Panc1 (cell line): ENCODE results near the gene SQOR. TPM values are rescaled to one million over a fixed set of nuclear protein-coding genes. Genes with fewer than 3 reads are reported as not detected.

Experiments
- ATAC-seq: fragments of 200-7000 bp; cut with Tn5 transposase; 2 replicates; pipeline ENCODE4 v1.9.1; 2020; ENCODE audit warnings: mild to moderate bottlenecking, moderate library complexity
- BruUV-seq: library from RNA; stranded (reverse); fragments of 400-500 nt; replicated peaks from 2 replicates; lab custom pipeline; 2021; lab: Mats Ljungman, UMichigan
- CTCF ChIA-PET: fragments of 300-600 bp; sonication (Branson Sonifier 250); formaldehyde crosslinking; loops from one replicate; lab custom pipeline; 2022; ENCODE audit warnings: antibody characterized with exemption; lab: Charles Lee
- POLR2A ChIA-PET: fragments of 300-600 bp; sonication (Branson Sonifier 250); formaldehyde crosslinking; loops from one replicate; lab custom pipeline; 2022; ENCODE audit warnings: antibody characterized with exemption; lab: Charles Lee
- DNase-seq: peaks from one replicate; pipeline ENCODE4 v3.0.0-alpha.2; 2010; ENCODE audit warnings: low read depth, low spot score
- H3K27ac ChIP-seq: 2 replicates; pipeline ENCODE4 v1.5.1; 2011; ENCODE audit warnings: mild to moderate bottlenecking, low read length, inconsistent platforms
- H3K27me3 ChIP-seq: fragments of 200-500 bp; sonication (Bioruptor generic); 2 replicates; pipeline ENCODE4 v1.6.0; 2014; ENCODE audit warnings: low read length, inconsistent platforms; ENCODE audit not compliant: control insufficient read depth, insufficient read depth
- H3K36me3 ChIP-seq: fragments of 200-500 bp; sonication (Bioruptor generic); 2 replicates; pipeline ENCODE4 v1.5.1; 2014; ENCODE audit warnings: inconsistent platforms, mild to moderate bottlenecking, low read length, moderate library complexity; ENCODE audit not compliant: control insufficient read depth, insufficient read depth
- H3K4me1 ChIP-seq: 2 replicates; pipeline ENCODE4 v1.5.1; 2011; ENCODE audit warnings: inconsistent platforms, mild to moderate bottlenecking, low read length, moderate library complexity; ENCODE audit not compliant: control insufficient read depth, insufficient read depth
- H3K4me3 ChIP-seq, 2 experiments: 2 replicates each; pipeline ENCODE4 v1.5.1; 2011 to 2012; ENCODE audit warnings: low read depth in 2 of 2, low read length in 2 of 2, mild to moderate bottlenecking in 2 of 2, inconsistent platforms in 1 of 2, moderate library complexity in 1 of 2
- H3K9me3 ChIP-seq: fragments of 200-500 bp; sonication (Bioruptor generic); 2 replicates; pipeline ENCODE4 v1.5.1; 2014; ENCODE audit warnings: low read depth, mild to moderate bottlenecking, inconsistent platforms, low read length, moderate library complexity; ENCODE audit not compliant: control insufficient read depth, insufficient read depth
- CTCF ChIP-seq: fragments of 450-650 bp; IDR thresholded peaks from 2 replicates; pipeline ENCODE4 v1.5.1; 2017; ENCODE audit warnings: mild to moderate bottlenecking
- POLR2AphosphoS5 ChIP-seq: IDR thresholded peaks from 2 replicates; pipeline ENCODE4 v1.6.1; 2012; ENCODE audit warnings: mild to moderate bottlenecking, low read depth, low read length, moderate library complexity
- REST ChIP-seq, 2 experiments: IDR thresholded peaks; 2 replicates each; pipeline ENCODE4 v1.6.1; 2011 to 2012; ENCODE audit warnings: low read depth in 2 of 2, control low read depth in 1 of 2, low read length in 1 of 2, mild to moderate bottlenecking in 1 of 2, moderate library complexity in 1 of 2; ENCODE audit not compliant: insufficient read depth in 1 of 2
- SIN3A ChIP-seq: IDR thresholded peaks from 2 replicates; pipeline ENCODE4 v1.6.1; 2012; ENCODE audit warnings: low read depth, mild to moderate bottlenecking, low read length, moderate library complexity, borderline replicate concordance; ENCODE audit not compliant: insufficient read depth
- TCF7L2 ChIP-seq: IDR thresholded peaks from 2 replicates; pipeline ENCODE4 v1.6.1; 2011; ENCODE audit warnings: mild to moderate bottlenecking, low read depth, low read length, inconsistent platforms
- in situ Hi-C: cut with HindIII; loops from 2 replicates; pipeline ENCODE4 v1.10.0; 2016; ENCODE audit warnings: low sequenced_read_pairs, low pct_unique_long_range_greater_than_20kb
- intact Hi-C: fragments of 100-400 bp; cut with micrococcal nuclease; formaldehyde crosslinking; loops from one replicate; pipeline ENCODE4 v1.10.0; 2022; ENCODE audit not compliant: unreplicated experiment
- total RNA-seq: library from RNA; stranded (reverse); gene quantifications from one replicate; pipeline ENCODE4 v1.2.1, GENCODE V29; 2021; ENCODE audit not compliant: unreplicated experiment

SQOR gene
- total RNA-seq, 1 experiment from 2014 or later, result 62.2 TPM

- CTCF ChIA-PET, result interaction anchor here (0.7 kb wide), 1 partner anchor 86 kb away, joined by 3 read pairs; no protein-coding TSS in a partner anchor
These were observed 80.7 kb downstream of the SQOR start for GRCh38 chr15:45715528-45715927.

GRCh38 chr15:45719490-45719889 lies 84.7 kb downstream of the SQOR start:
- no peak for TF ChIP-seq CTCF
- ChIA-PET CTCF (no interaction called here), POLR2A (no interaction called here)
- Histone ChIP-seq H3K27ac (no peak overlapping the region), H3K9me3 (no peaks in the 10 kb centered on the region), H3K27me3 (no peaks in the 10 kb centered on the region), H3K4me1 (no peaks in the 10 kb centered on the region), H3K36me3 (no peaks in the 10 kb centered on the region), H3K4me3 (no peak overlapping the region)
- intact Hi-C loops (no loop called here), in situ Hi-C loops (no loop called here)
- no TSS peak for BruUV-seq
- no peak for ATAC-seq
- DNase-seq, result no peak

More at GRCh38 chr15:45715528-45715927, 80.7 kb downstream of the SQOR start:
- Histone ChIP-seq H3K4me1 (no peaks in the 10 kb centered on the region), H3K36me3 (no peaks in the 10 kb centered on the region), H3K4me3 (no peak overlapping the region), H3K27ac (no peak overlapping the region), H3K9me3 (no peaks in the 10 kb centered on the region), H3K27me3 (no peaks in the 10 kb centered on the region)
- no TSS peak for BruUV-seq
- peak; percentile 39; the same call in 1 of the 2 replicates for ATAC-seq
- intact Hi-C loops, result loop anchor here (2.0 kb wide), 1 partner anchor 75 kb away; no protein-coding TSS in a partner anchor
- DNase-seq, result no peak
- TF ChIP-seq TCF7L2 (no peak), SIN3A (no peak), CTCF (peak; percentile 30), REST (IDR thresholded peaks at IDR 0.05; ENCODE audit: insufficient read depth in 1 of 2, low read depth in 2 of 2, low read length in 1 of 2) (no peak), POLR2AphosphoS5 (no peak)
- in situ Hi-C loops, result no loop called here
- POLR2A ChIA-PET, result no interaction called here
